GM19455 (cell line): ENCODE measurements around the gene KDM7A.
A peak's percentile ranks its signal among the peaks of the same experiment; 100 is the strongest.
"Not testable (repeated sequence)": the region's sequence is repeated elsewhere in the genome, so short reads cannot be mapped to it uniquely, and the experiment has no call there.

Experiments
- ATAC-seq: cut with Tn5 transposase; IDR thresholded peaks from one replicate; pipeline ENCODE4 v1.9.1; 2021; ENCODE audit not compliant: unreplicated experiment

The KDM7A gene

GRCh38 chr7:140176811-140177702 is at the start of gene KDM7A:
KDM7A (minus strand) TSS chr7:140176983; CDS start chr7:140176937, 46 bp downstream.
- peak; percentile 65 for ATAC-seq

- no peak for ATAC-seq
Observed at GRCh38 chr7:140225562-140226249, 48.9 kb upstream of the KDM7A start.

- ATAC-seq: no peak
Observed at GRCh38 chr7:140223515-140224221, 46.9 kb upstream of the KDM7A start.

- no peak for ATAC-seq
Observed at GRCh38 chr7:140222814-140223213, 46.0 kb upstream of the KDM7A start.

GRCh38 chr7:140219672-140220524 is 43.1 kb upstream of the KDM7A start:
- ATAC-seq: no peak

- no peak for ATAC-seq
Observed at GRCh38 chr7:140218656-140219055, 41.9 kb upstream of the KDM7A start.

GRCh38 chr7:140217750-140218501 is 41.1 kb upstream of the KDM7A start:
- ATAC-seq: no peak

- no peak for ATAC-seq
Observed at GRCh38 chr7:140215281-140215680, 38.5 kb upstream of the KDM7A start.

- ATAC-seq: no peak
Observed at GRCh38 chr7:140214075-140214684, 37.4 kb upstream of the KDM7A start.

GRCh38 chr7:140213684-140214074 is 36.9 kb upstream of the KDM7A start:
- no peak for ATAC-seq

GRCh38 chr7:140212100-140212881 is 35.5 kb upstream of the KDM7A start:
- ATAC-seq: peak; percentile 60

GRCh38 chr7:140211698-140212097 is 34.9 kb upstream of the KDM7A start:
- no peak for ATAC-seq

- ATAC-seq: peak; percentile 86
Observed at GRCh38 chr7:140209866-140210609, 33.3 kb upstream of the KDM7A start.

- ATAC-seq: no peak
Observed at GRCh38 chr7:140206616-140207389, 30.0 kb upstream of the KDM7A start.

GRCh38 chr7:140205600-140205999 is 28.8 kb upstream of the KDM7A start:
- no peak for ATAC-seq

- no peak for ATAC-seq
Observed at GRCh38 chr7:140203556-140203955, 26.8 kb upstream of the KDM7A start.

GRCh38 chr7:140202942-140203341 is 26.2 kb upstream of the KDM7A start:
- not testable (repeated sequence) for ATAC-seq
